Measurements from ENCODE around the gene ALOX5AP. TPM values are rescaled to one million over a fixed set of nuclear protein-coding genes. Genes with fewer than 3 reads are reported as not detected.

The ALOX5AP gene
- not detected in 2 replicates for total RNA-seq
- polyA plus RNA-seq: 0.66 TPM in 1 of 2 replicates, not detected in the other

DNA sequence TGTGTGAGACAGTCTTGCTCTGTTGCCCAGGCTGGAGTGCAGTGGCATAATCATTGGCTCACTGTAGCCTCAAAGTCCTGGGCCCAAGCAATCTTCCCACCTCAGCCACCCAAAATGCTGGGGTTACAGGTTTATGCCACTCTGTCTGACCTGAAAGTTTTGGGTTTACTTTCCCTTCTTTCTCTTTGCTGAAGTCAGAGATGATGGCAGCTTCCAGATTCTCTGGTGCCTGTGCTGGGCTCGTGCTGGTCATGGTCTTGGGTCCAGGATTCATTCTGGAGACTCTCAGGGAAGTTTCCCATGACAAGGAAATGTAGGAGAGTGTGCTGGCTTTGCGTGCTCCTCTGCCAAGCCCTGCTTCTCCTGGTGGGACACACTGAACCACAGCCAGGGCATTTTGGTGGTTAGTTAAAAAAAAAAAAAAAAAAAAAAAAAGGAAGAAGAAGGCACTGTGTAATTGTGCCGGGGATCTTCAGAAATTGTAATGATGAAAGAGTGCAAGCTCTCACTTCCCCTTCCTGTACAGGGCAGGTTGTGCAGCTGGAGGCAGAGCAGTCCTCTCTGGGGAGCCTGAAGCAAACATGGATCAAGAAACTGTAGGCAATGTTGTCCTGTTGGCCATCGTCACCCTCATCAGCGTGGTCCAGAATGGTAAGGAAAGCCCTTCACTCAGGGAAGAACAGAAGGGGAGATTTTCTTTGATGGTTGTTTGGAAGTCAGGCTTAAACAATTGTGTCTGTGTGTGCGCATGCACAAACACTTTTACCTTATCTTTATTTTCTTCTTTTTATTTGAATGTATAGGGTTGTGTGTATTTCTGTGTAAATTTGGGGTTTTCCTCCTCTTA is at the start of gene ALOX5AP:
Gene ALOX5AP, plus strand, starts transcription at position 519 of the 847 bp plus-strand sequence. Its CDS starts 63 bp downstream, at position 582.
- no peak within 1 kb of the TSS for H3K4me3 ChIP-seq
- no peaks in the 10 kb centered on the region for H3K9me3 ChIP-seq (ENCODE audit: low read depth)
- no peaks in the 10 kb centered on the region for H3K27me3 ChIP-seq
- DNase-seq (ENCODE audit: low read depth in 1 of 2, low spot score in 1 of 2): no peak
- H3K36me3 ChIP-seq: no peaks in the 10 kb centered on the region
- TF ChIP-seq, protein P1, sequence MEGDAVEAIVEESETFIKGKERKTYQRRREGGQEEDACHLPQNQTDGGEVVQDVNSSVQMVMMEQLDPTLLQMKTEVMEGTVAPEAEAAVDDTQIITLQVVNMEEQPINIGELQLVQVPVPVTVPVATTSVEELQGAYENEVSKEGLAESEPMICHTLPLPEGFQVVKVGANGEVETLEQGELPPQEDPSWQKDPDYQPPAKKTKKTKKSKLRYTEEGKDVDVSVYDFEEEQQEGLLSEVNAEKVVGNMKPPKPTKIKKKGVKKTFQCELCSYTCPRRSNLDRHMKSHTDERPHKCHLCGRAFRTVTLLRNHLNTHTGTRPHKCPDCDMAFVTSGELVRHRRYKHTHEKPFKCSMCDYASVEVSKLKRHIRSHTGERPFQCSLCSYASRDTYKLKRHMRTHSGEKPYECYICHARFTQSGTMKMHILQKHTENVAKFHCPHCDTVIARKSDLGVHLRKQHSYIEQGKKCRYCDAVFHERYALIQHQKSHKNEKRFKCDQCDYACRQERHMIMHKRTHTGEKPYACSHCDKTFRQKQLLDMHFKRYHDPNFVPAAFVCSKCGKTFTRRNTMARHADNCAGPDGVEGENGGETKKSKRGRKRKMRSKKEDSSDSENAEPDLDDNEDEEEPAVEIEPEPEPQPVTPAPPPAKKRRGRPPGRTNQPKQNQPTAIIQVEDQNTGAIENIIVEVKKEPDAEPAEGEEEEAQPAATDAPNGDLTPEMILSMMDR (IDR thresholded peaks at IDR 0.05; ENCODE audit: low read depth, low read length): no peak
- H3K4me1 ChIP-seq (ENCODE audit: low read depth): no peaks in the 10 kb centered on the region
- H3K27ac ChIP-seq: no peak within 1 kb of the TSS

DNA sequence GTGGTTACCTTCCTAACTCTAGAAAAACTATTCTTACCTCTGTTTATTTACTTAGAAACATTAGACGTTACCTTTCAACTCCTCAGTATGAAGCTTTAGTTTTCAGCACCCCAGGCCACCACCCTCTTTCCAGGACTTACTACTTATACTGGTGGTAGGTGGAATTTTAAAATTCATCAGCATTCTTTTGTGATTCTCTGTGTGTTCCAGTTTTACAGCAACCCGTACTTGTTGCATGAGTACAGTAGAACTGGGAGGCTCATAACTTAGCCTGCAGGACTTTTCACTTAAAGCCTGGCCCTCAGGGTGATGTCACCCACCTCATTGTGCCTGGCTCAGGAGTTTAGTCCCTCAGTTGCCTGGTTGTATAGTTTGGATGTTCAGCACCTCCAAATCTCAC is 49.4 kb upstream of the ALOX5AP start:
- H3K4me3 ChIP-seq: no peak overlapping the region
- DNase-seq (ENCODE audit: low read depth in 1 of 2, low spot score in 1 of 2): no peak
- no peaks in the 10 kb centered on the region for H3K36me3 ChIP-seq
- no peak overlapping the region for H3K27ac ChIP-seq
- TF ChIP-seq, protein P1 (IDR thresholded peaks at IDR 0.05; ENCODE audit: low read depth, low read length): no peak
- H3K27me3 ChIP-seq: no peaks in the 10 kb centered on the region
- peaks cover 19% of the 10 kb centered on the region for H3K4me1 ChIP-seq (ENCODE audit: low read depth)
- no peaks in the 10 kb centered on the region for H3K9me3 ChIP-seq (ENCODE audit: low read depth)

DNA sequence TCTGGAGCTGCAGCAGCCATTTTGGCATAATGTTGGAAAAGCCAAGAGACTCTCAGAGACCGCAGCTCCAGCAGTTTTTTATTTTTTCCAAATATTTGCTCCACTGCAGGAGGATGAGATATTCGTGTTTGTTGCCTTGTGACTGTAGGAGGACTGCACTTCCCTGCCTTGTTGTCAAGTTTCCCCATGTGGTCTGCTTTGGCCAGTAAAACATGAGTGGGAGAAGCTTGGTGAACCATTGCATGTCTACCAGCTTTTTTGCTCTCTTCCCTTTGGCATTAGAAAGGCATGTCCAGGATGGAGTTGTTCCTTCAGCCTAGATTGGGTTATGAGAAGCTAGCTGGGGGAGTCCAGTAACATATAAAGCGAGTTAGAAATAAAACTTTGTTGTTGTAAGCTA is 47.7 kb upstream of the ALOX5AP start:
- no peak overlapping the region for H3K27ac ChIP-seq
- no peaks in the 10 kb centered on the region for H3K36me3 ChIP-seq
- no peak overlapping the region for H3K4me3 ChIP-seq

DNA sequence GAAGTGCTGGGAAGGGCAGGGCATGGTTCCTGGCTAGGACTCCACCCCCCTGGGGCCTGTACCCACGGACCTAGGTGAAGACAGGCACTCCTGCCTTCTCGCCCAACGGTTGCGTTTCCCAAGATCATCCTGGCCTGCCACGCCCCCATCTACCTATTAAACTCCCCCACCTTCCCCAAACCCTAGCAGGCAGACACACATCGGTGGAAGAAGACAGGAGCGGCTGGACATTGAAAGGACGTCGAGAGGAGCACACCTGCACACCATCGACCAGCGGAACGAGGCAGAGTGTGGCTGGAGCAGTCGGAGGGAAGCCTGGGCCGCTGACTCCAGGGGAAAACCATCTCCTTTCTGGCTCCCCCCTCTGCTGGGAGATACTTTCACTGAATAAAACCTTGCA is 45.6 kb upstream of the ALOX5AP start:
- Histone ChIP-seq H3K27ac (no peak overlapping the region), H3K36me3 (no peaks in the 10 kb centered on the region), H3K9me3 (ENCODE audit: low read depth) (no peaks in the 10 kb centered on the region), H3K4me1 (ENCODE audit: low read depth) (peaks cover 10% of the 10 kb centered on the region), H3K27me3 (no peaks in the 10 kb centered on the region), H3K4me3 (no peak overlapping the region)
- TF ChIP-seq, protein P1 (IDR thresholded peaks at IDR 0.05; ENCODE audit: low read depth, low read length): no peak
- no peak for DNase-seq (ENCODE audit: low read depth in 1 of 2, low spot score in 1 of 2)

More for the DNA sequence above, 47.7 kb upstream of the ALOX5AP start:
- TF ChIP-seq, protein P1 (IDR thresholded peaks at IDR 0.05; ENCODE audit: low read depth, low read length): no peak
- DNase-seq (ENCODE audit: low read depth in 1 of 2, low spot score in 1 of 2): no peak
- peaks cover 11% of the 10 kb centered on the region for H3K4me1 ChIP-seq (ENCODE audit: low read depth)
- no peaks in the 10 kb centered on the region for H3K27me3 ChIP-seq
- no peaks in the 10 kb centered on the region for H3K9me3 ChIP-seq (ENCODE audit: low read depth)

DNA sequence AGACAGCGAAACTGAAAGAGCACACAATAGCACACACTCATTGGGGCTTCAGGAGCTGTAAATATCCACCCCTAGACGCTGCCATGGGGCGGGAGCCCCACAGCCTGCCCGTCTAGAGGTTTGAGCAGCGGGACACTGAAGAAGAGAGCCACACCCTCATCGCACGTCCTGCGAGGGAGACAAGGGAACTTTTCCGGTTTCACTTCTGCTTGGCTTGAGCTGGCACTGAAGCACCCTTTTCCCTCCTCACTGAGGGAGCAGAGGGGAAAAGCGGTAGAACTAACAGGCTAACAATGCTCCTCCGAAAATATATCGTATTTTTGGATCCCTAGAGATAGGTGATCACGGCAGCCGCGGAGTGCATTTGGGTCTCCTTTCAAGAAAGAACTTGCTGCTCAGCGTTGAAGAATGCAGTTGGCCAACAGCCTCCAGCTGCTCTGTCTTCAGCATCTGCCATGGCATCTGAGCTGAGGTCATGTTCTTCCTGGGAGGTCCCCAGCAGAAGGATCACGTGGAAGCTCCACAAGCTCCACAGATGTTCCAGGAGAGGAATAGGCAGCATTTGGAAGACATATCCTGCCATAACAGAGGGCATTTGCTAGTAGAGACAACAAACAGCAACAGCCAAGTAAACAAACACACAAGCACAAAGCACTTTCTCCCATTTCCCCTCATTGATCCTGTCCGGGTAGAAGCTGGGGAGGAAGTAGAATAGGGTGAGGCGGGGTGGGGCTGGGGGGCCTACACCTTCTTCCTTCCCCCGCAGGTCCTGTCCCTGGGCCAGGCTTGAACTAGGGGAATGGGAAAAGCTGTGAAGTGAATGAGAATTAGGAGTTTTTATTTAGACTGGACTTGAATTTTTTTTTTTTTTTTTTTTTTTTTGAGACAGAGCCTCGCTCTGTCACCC is 44.8 kb upstream of the ALOX5AP start:
- Histone ChIP-seq H3K27ac (no peak overlapping the region), H3K4me3 (no peak overlapping the region), H3K27me3 (no peaks in the 10 kb centered on the region), H3K9me3 (ENCODE audit: low read depth) (no peaks in the 10 kb centered on the region), H3K4me1 (ENCODE audit: low read depth) (peaks cover 9% of the 10 kb centered on the region), H3K36me3 (no peaks in the 10 kb centered on the region)
- TF ChIP-seq, protein P1 (IDR thresholded peaks at IDR 0.05; ENCODE audit: low read depth, low read length): no peak
- DNase-seq (ENCODE audit: low read depth in 1 of 2, low spot score in 1 of 2): peak in 1 of 2 donors; percentile 98

Measured in cardiac muscle cell (in vitro differentiated cells and primary cell).